DND-41 (cell line): ENCODE measurements around the gene C17orf50.

Experiments used
- CTCF ChIP-seq: IDR thresholded peaks from 2 replicates; pipeline ENCODE4 v1.5.1; 2012; ENCODE audit warnings: borderline replicate concordance, low read length, moderate library complexity, mild to moderate bottlenecking; ENCODE audit not compliant: poor library complexity, severe bottlenecking; ENCODE audit errors: extremely low read depth
- EZH2 ChIP-seq: IDR thresholded peaks from 3 replicates; pipeline ENCODE4 v1.6.1; 2012; ENCODE audit warnings: borderline replicate concordance, low read depth, mild to moderate bottlenecking, moderate library complexity, low read length, inconsistent platforms; ENCODE audit not compliant: severe bottlenecking

- no peak for TF ChIP-seq CTCF
- TF ChIP-seq EZH2, result no peak
Observed at GRCh38 chr17:35801583-35802224, 41.0 kb downstream of the C17orf50 start.
